HG03108 (cell line): ENCODE measurements around the gene AUP1.

Source experiments
- ATAC-seq: cut with Tn5 transposase; IDR thresholded peaks from one replicate; pipeline ENCODE4 v1.9.1; 2021; ENCODE audit warnings: moderate library complexity; ENCODE audit not compliant: unreplicated experiment

Gene AUP1

DNA sequence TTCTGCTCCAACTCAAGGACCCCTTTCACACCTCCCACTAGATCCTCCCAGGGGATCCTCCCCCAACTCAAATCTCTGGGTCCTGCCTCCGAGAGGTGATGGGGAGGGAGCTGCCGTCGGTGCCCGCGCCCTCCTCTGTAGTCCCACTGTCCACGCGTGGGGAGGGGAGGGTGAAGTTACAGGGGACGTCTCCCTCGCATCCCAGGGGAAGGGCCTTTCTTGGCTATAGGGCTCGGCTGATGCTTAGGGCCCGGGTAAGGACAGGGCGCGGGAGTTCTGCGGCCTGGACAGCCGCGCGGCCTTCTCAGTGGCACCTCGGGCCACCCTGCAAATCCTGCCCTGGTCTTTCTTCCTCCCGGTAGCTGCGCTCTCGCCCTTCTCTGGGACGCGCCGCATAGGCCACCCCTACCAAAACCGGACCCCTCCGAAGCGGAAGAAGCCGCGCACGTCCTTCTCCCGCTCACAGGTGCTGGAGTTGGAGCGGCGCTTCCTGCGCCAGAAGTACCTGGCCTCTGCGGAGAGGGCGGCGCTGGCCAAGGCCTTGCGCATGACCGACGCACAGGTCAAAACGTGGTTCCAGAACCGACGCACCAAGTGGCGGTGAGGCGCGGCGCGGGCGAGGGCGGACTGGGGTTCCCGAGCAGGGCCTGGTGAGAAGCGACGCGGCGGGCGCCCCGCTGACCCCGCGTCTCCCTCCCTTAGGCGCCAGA, 14.1 kb downstream of the AUP1 start:
- ATAC-seq, result no peak

DNA sequence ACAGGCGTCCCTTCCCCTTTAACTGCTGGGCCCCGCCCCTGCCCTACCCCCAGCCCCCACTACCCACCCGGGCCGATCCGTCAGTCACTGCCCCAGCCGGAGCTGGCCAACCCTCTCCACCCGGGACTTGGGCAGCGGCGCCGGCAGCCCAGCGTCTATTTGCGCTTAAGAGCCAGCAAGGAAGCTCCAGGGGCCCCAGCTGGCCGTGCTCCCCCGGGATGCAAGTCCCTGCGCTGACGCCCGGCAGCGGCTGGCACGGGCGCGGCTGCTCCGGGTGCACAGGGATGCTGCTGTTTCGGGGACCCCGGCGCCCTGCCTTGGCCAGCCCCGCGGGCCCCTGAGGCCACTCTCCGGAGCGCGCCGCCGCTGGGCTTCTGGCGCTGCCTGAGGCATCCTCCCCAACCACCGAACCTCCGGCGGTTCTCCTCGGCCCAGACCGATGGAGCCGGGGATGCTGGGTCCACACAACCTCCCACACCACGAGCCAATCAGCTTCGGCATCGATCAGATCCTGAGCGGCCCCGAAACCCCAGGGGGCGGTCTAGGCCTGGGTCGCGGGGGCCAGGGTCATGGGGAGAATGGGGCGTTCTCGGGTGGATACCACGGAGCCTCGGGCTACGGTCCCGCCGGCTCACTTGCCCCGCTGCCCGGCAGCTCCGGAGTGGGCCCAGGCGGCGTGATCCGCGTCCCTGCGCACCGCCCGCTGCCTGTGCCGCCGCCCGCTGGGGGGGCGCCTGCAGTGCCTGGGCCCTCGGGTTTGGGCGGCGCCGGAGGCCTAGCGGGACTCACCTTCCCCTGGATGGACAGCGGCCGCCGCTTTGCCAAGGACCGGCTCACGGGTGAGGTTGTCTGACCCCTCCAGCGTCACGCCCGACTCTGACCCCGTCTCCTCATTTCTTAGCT, 14.9 kb downstream of the AUP1 start, which contains the start of gene TLX2:
TLX2 (plus strand) TSS at position 83 of the 903 bp plus-strand sequence; CDS start at position 440, 357 bp downstream.
- no peak for ATAC-seq

DNA sequence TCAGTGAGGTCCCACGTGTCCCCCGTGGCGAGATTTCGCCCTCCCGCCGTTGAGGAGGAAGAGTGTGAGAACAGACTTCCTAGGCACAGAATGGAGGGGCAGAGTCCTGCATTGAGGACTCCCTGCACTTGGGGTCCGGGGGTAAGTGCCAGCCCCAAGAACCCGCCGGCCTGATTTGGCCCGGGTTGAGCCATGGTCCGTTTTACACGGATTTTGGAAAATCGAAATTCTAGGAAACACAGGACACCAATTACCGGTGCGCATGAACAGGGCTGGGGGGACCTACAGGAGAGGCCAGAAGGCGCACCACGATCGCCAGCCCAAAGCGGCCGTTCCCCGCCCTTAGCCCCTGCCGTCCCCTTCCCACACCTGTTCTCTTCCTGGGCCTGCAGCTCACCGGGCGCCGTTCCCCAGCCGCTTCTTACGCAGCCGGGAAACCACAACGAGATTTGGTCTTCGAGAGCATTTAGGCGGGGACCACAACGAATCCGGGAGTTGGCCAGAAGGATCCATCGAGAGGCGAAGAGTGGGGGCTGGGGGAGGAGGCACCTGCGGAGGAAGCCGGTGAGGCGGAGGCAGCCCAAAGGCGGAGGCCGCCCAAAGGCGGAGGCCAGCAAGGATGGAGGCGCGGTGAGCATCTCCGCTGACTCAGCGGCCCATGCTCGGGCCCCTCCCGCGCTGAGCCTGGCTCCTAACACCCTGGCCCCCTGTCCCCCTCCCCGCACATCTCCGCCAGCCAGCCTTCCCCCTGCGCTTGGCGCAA, 15.7 kb downstream of the AUP1 start:
- no peak for ATAC-seq

DNA sequence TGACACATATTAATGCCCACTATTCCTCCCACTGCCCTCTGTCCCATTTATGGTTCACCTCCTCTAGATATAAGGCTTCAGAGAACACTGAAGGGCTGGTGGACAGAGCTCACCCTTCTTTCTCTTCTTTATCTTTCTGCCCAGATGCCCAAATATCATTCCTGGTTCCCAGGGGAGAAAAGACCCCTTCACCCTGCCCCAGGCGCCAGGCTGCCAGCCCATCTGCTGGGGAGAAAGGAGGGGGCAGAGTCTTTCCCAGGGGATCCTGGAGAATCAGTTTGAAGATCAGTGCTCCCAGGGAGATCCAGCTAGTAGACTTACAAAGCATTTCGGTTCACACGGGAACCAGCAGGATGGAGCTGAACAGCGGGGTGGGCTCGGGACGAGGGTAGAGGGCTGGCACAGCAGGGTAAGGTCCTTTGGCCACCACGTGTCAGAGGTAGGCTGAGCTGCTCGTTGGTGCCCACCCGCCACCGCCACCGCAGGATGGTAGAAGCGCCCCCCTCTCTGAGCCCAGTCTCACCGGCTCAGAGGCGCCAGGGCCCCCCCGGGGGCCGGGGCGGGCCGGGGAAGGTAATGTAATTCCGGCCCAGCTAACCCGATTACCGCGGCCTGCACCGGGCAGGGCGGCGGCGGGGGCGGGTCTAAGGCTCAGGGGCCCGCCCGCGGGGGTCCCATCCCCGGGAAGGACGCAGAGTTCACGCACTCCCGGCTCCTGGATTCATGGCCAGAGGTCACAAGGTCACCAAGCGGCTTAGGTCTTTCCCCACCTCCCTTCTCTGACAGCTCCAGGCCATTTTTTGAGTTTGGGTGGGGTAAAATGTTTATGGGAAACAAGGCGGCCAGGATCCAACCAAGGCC, 16.5 kb downstream of the AUP1 start:
- ATAC-seq, result no peak

DNA sequence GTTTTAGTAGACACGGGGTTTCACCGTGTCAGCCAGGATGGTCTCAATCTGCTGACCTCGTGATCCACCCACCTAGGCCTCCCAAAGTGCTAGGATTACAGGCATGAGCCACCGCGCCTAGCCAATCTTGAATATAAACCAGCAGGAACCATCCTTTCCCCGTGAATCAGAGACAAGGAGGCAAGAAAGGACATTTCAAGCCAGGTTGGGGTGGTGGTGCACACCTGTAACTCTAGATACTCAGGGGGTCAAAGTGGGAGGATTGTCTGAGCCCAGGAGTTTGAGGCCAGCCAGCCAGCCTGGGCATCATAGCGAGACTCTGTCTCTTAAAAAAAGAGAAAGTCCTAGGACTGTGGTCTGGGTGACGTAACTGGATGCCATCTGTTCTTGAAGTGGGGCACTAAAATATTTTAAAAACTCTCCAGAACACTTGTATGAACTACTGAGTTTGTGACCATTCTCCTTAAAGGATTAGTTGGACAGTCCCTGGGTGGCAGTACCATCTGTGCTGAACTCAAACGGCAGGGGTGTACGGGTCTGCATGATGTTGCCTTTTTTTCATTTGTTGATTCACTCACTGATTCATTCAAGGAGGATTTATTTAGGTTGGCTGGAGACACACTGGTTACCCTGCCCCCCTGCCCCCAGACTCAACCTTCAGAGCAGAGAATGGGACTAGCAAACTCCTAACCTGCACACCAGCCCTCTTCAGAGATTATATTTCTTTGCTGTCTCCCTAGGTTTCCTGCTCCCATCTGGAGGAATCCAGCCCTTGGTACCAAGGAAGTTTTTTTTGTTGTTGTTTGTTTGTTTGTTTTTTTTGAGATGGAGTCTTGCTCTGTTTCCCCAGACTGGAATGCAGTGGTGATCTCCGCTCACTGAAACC, 18.2 kb downstream of the AUP1 start:
- ATAC-seq, result no peak

DNA sequence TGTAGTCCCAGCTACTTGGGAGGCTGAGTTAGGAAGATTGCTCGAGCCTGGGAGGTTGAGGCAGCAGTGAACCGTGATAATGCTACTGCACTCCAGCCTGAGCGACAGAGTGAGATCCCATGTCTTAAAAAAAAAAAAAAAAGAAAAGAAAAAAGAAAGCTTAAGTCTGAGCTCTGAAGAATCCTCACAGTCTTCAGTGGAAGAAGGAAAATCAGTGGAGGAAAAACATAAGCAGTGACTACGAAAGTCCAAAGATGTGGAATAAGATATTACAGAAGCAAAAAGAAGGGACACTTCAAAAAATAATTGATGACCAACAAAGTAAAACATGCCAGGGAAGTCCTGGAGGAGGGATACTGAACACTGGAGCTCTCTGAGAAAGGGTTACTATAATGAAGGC, 19.2 kb downstream of the AUP1 start:
- no peak for ATAC-seq

DNA sequence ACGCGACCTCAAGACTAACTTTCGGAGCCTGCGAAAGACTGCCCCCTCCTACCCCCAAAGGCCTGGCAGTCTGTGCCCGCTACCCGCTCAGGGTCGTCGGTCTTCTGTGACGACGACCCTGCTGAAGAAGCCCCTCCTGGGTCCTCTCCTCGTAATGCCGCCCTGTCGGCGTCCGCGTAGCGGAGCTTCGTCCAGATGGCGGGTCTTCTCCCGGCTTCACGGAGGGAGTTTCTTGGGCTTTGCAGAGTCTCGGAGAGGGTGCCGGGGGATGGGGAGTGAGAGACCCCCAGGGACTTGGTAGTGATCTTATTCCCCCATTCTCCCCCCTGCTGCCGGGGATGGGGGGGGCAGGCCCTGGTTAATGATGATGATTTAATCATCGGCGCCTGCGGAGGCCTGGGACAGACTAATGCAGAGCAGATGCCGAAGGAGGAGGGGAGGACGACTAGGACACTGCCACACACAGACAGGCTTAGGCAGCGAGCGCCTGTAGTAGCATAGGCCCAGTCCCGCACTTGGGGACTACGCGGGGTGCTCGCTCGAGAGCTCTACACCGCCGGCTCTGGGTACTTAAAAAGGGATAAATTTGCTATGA, 21.5 kb downstream of the AUP1 start:
- peak; percentile 3 for ATAC-seq

DNA sequence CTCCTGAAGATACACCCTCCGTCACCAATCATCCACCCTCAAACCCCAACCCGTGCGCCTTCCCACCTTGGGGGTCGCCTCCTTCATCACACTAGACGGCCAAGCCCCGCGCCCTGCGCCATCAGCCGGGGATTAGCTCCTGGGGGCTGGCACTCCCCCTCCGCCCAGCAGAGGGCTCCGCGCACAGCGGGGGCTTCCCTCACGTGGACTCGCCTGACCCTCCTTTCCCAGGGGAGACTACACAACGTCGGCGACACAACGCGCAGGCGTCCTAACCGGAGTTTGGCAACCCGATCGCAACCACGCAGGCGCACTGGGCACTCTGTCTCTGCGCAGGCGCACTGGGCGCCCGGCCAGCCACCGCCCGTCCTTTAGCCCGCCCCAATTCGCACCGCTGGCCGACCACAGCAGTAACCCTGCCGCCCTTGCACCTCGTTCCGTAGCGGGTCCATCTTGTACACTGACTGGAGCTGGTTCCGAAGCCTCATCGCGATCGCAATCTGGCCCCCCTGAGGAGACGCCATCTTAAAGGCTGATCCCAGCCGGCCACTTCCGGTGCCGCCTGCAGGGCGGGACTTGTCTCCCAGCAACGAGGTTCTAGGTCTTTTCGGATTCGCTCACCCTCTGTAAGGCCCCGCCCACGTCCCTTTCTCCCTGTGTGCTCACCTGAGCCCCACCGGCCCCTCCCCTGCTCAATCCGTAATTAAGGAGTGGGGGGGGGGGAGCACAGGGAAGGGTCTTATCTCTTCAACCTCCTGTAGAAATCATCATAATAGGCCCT, 22.2 kb downstream of the AUP1 start, which contains the start of gene PCGF1:
PCGF1 (minus strand) TSS at position 551 of the 781 bp plus-strand sequence; CDS start at position 524, 27 bp downstream.
- peak; percentile 81 for ATAC-seq

DNA sequence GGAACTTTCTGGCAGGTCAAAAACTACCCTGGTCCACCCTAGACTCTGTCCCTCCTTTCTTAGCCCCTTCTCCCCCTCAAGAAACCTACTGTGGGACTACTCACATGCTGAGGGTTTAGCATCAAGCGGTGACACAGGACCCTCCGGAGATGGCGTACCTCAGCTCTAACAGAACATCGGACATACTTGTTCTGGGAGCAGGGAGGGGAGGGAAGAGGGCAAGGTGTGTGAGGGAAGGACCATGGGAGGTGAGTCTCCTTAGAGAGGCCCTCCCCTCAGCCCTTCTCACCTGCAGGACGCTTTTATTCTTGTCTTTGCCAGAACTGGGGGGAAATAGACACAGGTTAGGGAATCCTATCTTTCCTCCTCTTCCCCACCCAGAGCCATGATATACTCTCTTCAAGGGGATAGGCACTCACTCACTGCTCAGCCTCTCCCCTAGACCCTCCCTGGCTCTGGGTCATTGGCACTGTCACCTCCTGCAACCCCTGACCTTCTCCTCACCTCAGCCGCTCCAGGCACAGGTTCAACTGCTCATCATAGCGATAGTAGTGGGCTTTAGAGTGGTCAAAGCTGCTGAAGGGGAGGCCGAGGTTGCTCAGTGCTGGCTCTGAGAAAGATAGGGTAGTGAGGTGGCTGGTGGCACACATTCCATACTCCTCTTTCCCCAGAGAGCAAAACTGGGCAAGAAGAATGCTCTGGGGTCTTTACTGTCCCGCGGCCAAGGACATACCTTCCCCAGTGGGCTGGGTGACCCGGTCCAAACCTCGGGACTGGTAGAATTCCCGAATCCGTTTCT, 23.9 kb downstream of the AUP1 start:
- no peak for ATAC-seq

DNA sequence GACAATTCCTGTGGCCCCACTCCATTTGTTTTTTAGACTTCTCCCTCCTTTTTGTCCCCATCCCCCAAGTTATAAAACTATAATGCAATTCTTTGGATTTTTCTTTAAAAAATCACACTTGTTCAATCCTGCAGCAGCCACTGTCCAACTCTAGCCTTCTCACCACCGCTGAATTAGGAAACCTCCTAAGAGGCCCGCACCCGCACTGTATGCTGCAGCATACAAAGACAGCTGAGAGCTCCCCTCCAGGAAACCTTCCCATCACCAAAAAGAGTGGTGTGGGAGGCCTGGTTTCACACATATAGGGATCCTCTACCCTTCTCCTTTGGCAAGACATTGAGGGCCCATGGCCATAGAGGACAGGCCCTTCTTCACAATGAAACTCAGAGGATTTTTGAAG, 24.9 kb downstream of the AUP1 start:
- no peak for ATAC-seq

DNA sequence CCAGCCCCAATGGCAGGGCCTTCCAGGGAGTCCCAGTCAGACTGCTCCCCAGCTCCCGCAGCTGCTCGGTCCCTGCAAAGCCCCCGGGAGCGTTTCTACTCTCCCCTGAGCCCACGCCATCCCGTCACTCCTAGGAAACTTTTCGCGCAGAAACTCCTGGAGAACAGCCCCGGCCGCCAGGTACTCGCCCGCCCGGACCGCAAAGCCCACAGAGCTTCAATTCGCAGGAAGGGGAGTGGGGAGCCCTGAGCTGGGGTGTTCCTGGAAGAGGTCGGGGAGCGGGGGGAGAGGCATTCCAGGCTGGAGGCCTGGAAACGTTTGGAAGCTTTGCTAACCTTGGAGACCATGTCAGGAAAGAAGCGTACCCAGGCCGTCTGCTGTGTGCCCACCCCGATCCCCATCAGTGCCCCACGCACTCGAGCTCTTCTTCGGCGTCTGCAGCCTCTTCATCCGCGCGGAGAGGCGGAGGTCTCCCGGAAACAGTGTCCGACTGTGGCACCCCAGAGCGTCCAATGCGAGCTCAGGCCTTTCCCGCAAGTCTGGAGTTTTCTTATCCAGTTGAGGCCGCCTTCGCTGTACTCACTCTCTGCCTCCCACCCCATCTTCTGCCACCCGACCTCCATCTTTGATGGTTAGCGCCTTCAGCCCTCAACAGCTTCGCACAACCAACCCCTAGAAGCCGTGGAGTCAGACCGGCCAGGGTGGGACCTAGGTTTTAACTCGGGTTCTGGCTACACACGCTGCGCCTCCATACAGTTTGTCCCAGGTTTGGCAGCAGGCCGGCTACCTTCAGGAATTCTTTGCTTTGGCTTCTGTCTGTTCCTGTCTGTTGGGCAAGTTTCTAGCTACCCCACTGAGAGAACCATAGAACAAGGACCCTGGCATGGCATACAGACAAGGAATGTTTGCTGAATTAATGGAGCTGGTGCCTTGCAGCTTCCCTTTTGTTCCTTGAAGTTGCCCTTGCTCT, 25.7 kb downstream of the AUP1 start:
- no peak for ATAC-seq

DNA sequence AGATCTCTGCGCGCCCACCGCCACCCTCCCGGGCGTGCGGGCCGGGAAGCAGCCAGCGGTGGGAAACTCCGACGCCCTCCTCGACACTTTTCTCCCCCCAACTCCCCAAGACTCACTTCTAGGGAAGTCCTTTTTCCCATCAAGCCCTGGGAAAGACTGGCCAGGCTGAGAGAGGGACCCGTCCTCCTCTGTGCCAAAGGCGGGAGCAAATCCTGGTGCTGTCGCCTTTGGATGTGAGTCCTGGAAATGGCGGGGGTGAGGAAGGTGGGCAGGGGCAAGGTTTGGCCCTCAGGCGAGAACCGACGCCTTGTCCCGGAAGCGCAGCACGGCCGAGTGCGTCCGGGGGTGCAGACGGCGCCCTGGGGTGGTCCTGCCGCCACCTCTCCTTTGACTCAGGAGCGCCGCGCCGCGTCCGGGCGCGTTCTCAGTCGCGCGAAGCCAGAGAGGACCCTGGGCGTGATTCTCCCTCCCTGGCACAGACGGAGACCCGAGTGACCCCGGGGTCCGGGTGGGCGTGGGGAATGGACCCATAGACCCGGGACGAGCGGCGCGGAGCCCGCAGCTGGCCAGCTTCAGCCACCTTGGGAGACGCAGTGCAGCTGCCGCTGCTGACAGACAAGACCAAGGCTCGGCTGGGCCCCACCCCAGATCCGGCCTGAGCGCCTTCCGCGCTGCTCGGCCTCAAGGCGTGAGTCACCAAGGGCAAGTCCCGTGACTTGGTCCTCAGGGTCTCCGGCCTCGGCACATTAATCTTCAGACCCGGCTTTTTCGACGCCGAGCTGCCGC, 26.6 kb downstream of the AUP1 start:
- peak; percentile 35 for ATAC-seq

DNA sequence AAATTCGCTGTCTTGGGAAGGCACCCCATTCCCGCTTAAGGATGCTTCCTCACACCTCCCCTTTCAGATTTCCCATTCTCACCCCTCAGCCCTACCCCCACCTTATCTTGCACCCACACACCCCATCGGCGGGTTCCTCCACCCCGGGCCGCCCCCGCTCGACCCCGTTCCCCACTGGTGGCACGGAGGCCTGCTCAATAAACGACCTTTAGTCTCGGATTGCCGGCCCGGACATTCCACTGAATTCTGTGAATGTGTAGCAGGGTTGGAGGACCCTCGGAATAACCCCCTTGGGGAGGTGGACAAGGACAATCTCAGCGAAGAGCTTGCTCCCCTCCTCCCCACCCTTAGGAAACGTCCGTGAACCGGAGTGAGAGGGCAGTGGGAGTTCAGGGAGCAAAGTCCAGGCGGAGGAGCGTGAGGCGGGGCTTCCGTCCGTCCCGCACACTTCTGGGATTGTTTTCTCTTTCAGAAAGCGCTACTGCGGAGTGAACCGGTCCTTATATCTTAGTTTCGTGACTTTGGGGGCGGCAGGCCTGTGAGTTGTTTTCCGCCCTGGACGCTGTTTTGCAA, 27.3 kb downstream of the AUP1 start:
- ATAC-seq, result no peak

DNA sequence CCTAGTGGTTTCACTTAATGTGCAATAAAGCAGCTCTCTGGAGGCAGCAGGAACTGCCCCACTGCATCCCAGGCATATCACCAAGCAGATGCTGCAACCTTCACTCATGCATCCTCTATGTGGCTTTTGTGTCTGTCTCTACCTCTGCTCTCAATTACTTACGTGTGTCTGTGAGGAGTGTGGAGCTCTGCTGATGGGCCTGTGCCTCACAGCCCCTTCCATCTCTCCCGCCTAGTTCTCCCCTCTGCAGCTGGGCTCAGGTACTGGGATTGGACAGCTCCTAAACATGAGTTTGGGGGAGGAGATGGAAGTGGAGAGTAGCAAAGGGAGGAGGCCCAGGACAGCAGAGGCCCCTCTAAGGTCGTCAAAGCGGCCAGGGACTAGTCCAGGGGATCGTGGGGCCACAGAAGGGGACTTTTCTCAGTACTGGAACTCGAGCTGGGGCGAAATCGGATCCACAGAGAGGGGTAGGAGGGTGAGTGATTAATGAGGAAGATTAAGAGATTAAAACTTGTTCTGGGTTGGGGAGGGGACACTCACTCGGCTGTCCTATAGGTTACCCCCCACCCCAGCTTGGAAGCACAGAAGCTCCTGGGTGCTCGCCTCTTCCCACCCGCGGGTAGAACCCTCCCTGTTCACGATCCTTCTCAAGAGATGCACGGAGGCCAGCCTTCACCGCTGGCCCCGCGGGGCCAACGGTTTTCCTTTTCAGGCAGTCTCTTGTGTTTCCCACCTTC, 28.0 kb downstream of the AUP1 start:
- no peak for ATAC-seq
